Activated naive CD8-positive, alpha-beta T cell treated with anti-CD3 and anti-CD28 coated beads for 36 hours (primary cell): Measurements from ENCODE around the gene PLA2G4E. TPM values are rescaled to one million over a fixed set of nuclear protein-coding genes. Genes with fewer than 3 reads are reported as not detected.

Experiments used
- DNase-seq: peaks from one replicate; pipeline ENCODE4 v3.0.0; 2021
- H3K27ac Mint-ChIP-seq: one replicate; pipeline ENCODE4 v1.8.0; 2022; ENCODE audit warnings: mild to moderate bottlenecking, moderate library complexity, mixed read lengths
- H3K27me3 Mint-ChIP-seq: one replicate; pipeline ENCODE4 v1.8.0; 2022; ENCODE audit warnings: mild to moderate bottlenecking, mixed read lengths
- H3K36me3 Mint-ChIP-seq: one replicate; pipeline ENCODE4 v1.8.0; 2021; ENCODE audit warnings: mild to moderate bottlenecking, mixed read lengths
- H3K4me1 Mint-ChIP-seq: one replicate; pipeline ENCODE4 v1.8.0; 2021; ENCODE audit warnings: mixed read lengths
- H3K4me3 Mint-ChIP-seq: one replicate; pipeline ENCODE4 v1.8.0; 2022; ENCODE audit warnings: mild to moderate bottlenecking, moderate library complexity, mixed read lengths
- H3K9me3 Mint-ChIP-seq: one replicate; pipeline ENCODE4 v1.8.0; 2022; ENCODE audit warnings: mixed read lengths
- total RNA-seq, 2 experiments: library from RNA; stranded (reverse); gene quantifications; one replicate each; pipeline ENCODE4 v1.2.3, GENCODE V29; 2021

PLA2G4E gene
- not detected for total RNA-seq

- Mint-ChIP-seq H3K9me3 (no peaks in the 10 kb centered on the region), H3K36me3 (no peaks in the 10 kb centered on the region), H3K4me1 (no peaks in the 10 kb centered on the region), H3K4me3 (no peak within 1 kb of the TSS), H3K27ac (no peak within 1 kb of the TSS), H3K27me3 (no peaks in the 10 kb centered on the region)
- no peak for DNase-seq
These were observed at the start of gene PLA2G4E for GRCh38 chr15:42020713-42021273. Gene PLA2G4E (minus strand): TSS chr15:42021042. CDS start chr15:42021030, 12 bp downstream.

- Mint-ChIP-seq H3K9me3 (peaks cover 4% of the 10 kb centered on the region), H3K4me1 (no peaks in the 10 kb centered on the region), H3K4me3 (no peak overlapping the region), H3K36me3 (no peaks in the 10 kb centered on the region), H3K27me3 (peaks cover 11% of the 10 kb centered on the region), H3K27ac (no peak overlapping the region)
- no peak for DNase-seq
These were observed 49.6 kb upstream of the PLA2G4E start for GRCh38 chr15:42070279-42070975.

GRCh38 chr15:42069496-42070278 lies 48.8 kb upstream of the PLA2G4E start:
- DNase-seq: no peak
- H3K36me3 Mint-ChIP-seq: no peaks in the 10 kb centered on the region
- H3K4me1 Mint-ChIP-seq: no peaks in the 10 kb centered on the region
- peaks cover 11% of the 10 kb centered on the region for H3K27me3 Mint-ChIP-seq
- H3K9me3 Mint-ChIP-seq: peaks cover 4% of the 10 kb centered on the region
- no peak overlapping the region for H3K27ac Mint-ChIP-seq
- H3K4me3 Mint-ChIP-seq: no peak overlapping the region

GRCh38 chr15:42069025-42069424 lies 48.2 kb upstream of the PLA2G4E start:
- no peak for DNase-seq
- H3K4me3 Mint-ChIP-seq: no peak overlapping the region
- peaks cover 4% of the 10 kb centered on the region for H3K9me3 Mint-ChIP-seq
- no peaks in the 10 kb centered on the region for H3K36me3 Mint-ChIP-seq
- peaks cover 11% of the 10 kb centered on the region for H3K27me3 Mint-ChIP-seq
- no peaks in the 10 kb centered on the region for H3K4me1 Mint-ChIP-seq
- no peak overlapping the region for H3K27ac Mint-ChIP-seq

- Mint-ChIP-seq H3K36me3 (no peaks in the 10 kb centered on the region), H3K9me3 (peaks cover 4% of the 10 kb centered on the region)
These were observed 47.8 kb upstream of the PLA2G4E start for GRCh38 chr15:42068601-42069000.

GRCh38 chr15:42066764-42067415 lies 46.0 kb upstream of the PLA2G4E start:
- H3K27ac Mint-ChIP-seq: no peak overlapping the region
- H3K4me3 Mint-ChIP-seq: no peak overlapping the region
- no peaks in the 10 kb centered on the region for H3K36me3 Mint-ChIP-seq
- DNase-seq: no peak
- H3K4me1 Mint-ChIP-seq: no peaks in the 10 kb centered on the region
- peaks cover 11% of the 10 kb centered on the region for H3K27me3 Mint-ChIP-seq
- H3K9me3 Mint-ChIP-seq: peaks cover 4% of the 10 kb centered on the region

More at GRCh38 chr15:42068601-42069000, 47.8 kb upstream of the PLA2G4E start:
- no peaks in the 10 kb centered on the region for H3K4me1 Mint-ChIP-seq
- H3K4me3 Mint-ChIP-seq: no peak overlapping the region
- peaks cover 11% of the 10 kb centered on the region for H3K27me3 Mint-ChIP-seq
- no peak for DNase-seq
- H3K27ac Mint-ChIP-seq: no peak overlapping the region

GRCh38 chr15:42065468-42065867 lies 44.6 kb upstream of the PLA2G4E start:
- H3K27me3 Mint-ChIP-seq: peaks cover 11% of the 10 kb centered on the region
- no peak overlapping the region for H3K27ac Mint-ChIP-seq
- H3K4me1 Mint-ChIP-seq: no peaks in the 10 kb centered on the region
- no peaks in the 10 kb centered on the region for H3K36me3 Mint-ChIP-seq
- no peak overlapping the region for H3K4me3 Mint-ChIP-seq
- DNase-seq: no peak
- H3K9me3 Mint-ChIP-seq: peaks cover 4% of the 10 kb centered on the region

- Mint-ChIP-seq H3K4me3 (no peak overlapping the region), H3K27ac (no peak overlapping the region), H3K4me1 (no peaks in the 10 kb centered on the region), H3K36me3 (no peaks in the 10 kb centered on the region), H3K27me3 (peaks cover 11% of the 10 kb centered on the region), H3K9me3 (peaks cover 4% of the 10 kb centered on the region)
- DNase-seq: no peak
These were observed 44.2 kb upstream of the PLA2G4E start for GRCh38 chr15:42065033-42065432.

- no peak overlapping the region for H3K27ac Mint-ChIP-seq
- no peak overlapping the region for H3K4me3 Mint-ChIP-seq
- peaks cover 4% of the 10 kb centered on the region for H3K9me3 Mint-ChIP-seq
- no peaks in the 10 kb centered on the region for H3K4me1 Mint-ChIP-seq
- H3K36me3 Mint-ChIP-seq: no peaks in the 10 kb centered on the region
- peaks cover 14% of the 10 kb centered on the region for H3K27me3 Mint-ChIP-seq
- no peak for DNase-seq
These were observed 43.4 kb upstream of the PLA2G4E start for GRCh38 chr15:42064271-42064670.

- Mint-ChIP-seq H3K4me3 (no peak overlapping the region), H3K36me3 (no peaks in the 10 kb centered on the region), H3K27ac (no peak overlapping the region), H3K9me3 (peaks cover 4% of the 10 kb centered on the region), H3K27me3 (peaks cover 21% of the 10 kb centered on the region), H3K4me1 (no peaks in the 10 kb centered on the region)
- no peak for DNase-seq
These were observed 42.4 kb upstream of the PLA2G4E start for GRCh38 chr15:42063122-42063848.

- H3K36me3 Mint-ChIP-seq: no peaks in the 10 kb centered on the region
- H3K9me3 Mint-ChIP-seq: no peaks in the 10 kb centered on the region
- no peak overlapping the region for H3K4me3 Mint-ChIP-seq
- H3K4me1 Mint-ChIP-seq: no peaks in the 10 kb centered on the region
- peaks cover 28% of the 10 kb centered on the region for H3K27me3 Mint-ChIP-seq
- no peak for DNase-seq
- no peak overlapping the region for H3K27ac Mint-ChIP-seq
These were observed 41.5 kb upstream of the PLA2G4E start for GRCh38 chr15:42062284-42062806.

GRCh38 chr15:42060797-42061196 lies 40.0 kb upstream of the PLA2G4E start:
- H3K27me3 Mint-ChIP-seq: peaks cover 33% of the 10 kb centered on the region
- no peaks in the 10 kb centered on the region for H3K36me3 Mint-ChIP-seq
- no peak overlapping the region for H3K27ac Mint-ChIP-seq
- no peak overlapping the region for H3K4me3 Mint-ChIP-seq
- no peaks in the 10 kb centered on the region for H3K9me3 Mint-ChIP-seq
- no peak for DNase-seq
- H3K4me1 Mint-ChIP-seq: peaks cover 5% of the 10 kb centered on the region

- DNase-seq: no peak
- H3K27me3 Mint-ChIP-seq: peaks cover 35% of the 10 kb centered on the region
- H3K27ac Mint-ChIP-seq: no peak overlapping the region
- H3K36me3 Mint-ChIP-seq: no peaks in the 10 kb centered on the region
- peaks cover 5% of the 10 kb centered on the region for H3K4me1 Mint-ChIP-seq
- no peaks in the 10 kb centered on the region for H3K9me3 Mint-ChIP-seq
- no peak overlapping the region for H3K4me3 Mint-ChIP-seq
These were observed 39.6 kb upstream of the PLA2G4E start for GRCh38 chr15:42060477-42060763.

GRCh38 chr15:42059661-42060476 lies 39.0 kb upstream of the PLA2G4E start:
- peaks cover 5% of the 10 kb centered on the region for H3K4me1 Mint-ChIP-seq
- no peak overlapping the region for H3K27ac Mint-ChIP-seq
- no peaks in the 10 kb centered on the region for H3K36me3 Mint-ChIP-seq
- peak; percentile 51 for DNase-seq
- H3K4me3 Mint-ChIP-seq: no peak overlapping the region
- H3K9me3 Mint-ChIP-seq: no peaks in the 10 kb centered on the region
- H3K27me3 Mint-ChIP-seq: peaks cover 38% of the 10 kb centered on the region
